Nephron progenitor cell (in vitro differentiated cells): Measurements from ENCODE around the gene DYRK1A.
A peak's percentile ranks its signal among the peaks of the same experiment; 100 is the strongest.

Experiments
- DNase-seq: peaks from one replicate; pipeline ENCODE4 v3.0.0; 2021
- H3K27ac Mint-ChIP-seq: 2 replicates; pipeline ENCODE4 v1.8.0; 2021; ENCODE audit warnings: mild to moderate bottlenecking, moderate library complexity, mixed read lengths
- H3K27me3 Mint-ChIP-seq: 2 replicates; pipeline ENCODE4 v1.8.0; 2021; ENCODE audit warnings: mild to moderate bottlenecking, low read depth, mixed read lengths; ENCODE audit not compliant: poor library complexity
- H3K36me3 Mint-ChIP-seq: 2 replicates; pipeline ENCODE4 v1.8.0; 2021; ENCODE audit warnings: low read depth, mixed read lengths
- H3K4me1 Mint-ChIP-seq: 2 replicates; pipeline ENCODE4 v1.8.0; 2021; ENCODE audit warnings: mixed read lengths
- H3K4me3 Mint-ChIP-seq: 2 replicates; pipeline ENCODE4 v1.8.0; 2021; ENCODE audit warnings: mild to moderate bottlenecking, moderate library complexity, mixed read lengths
- H3K9me3 Mint-ChIP-seq: 2 replicates; pipeline ENCODE4 v1.8.0; 2021; ENCODE audit warnings: mild to moderate bottlenecking, moderate library complexity, mixed read lengths
- CTCF ChIP-seq: fragments of 200-600 bp; sonication (generic); IDR thresholded peaks from 2 replicates; pipeline ENCODE4 v1.5.0; 2021; ENCODE audit warnings: antibody characterized with exemption

The DYRK1A gene

GRCh38 chr21:37553078-37553481 is 186.5 kb downstream of the DYRK1A start:
- TF ChIP-seq CTCF = no peak
- DNase-seq = no peak
- no peaks in the 10 kb centered on the region for H3K9me3 Mint-ChIP-seq
- peaks cover 72% of the 10 kb centered on the region for H3K27me3 Mint-ChIP-seq
- peaks cover 75% of the 10 kb centered on the region for H3K4me1 Mint-ChIP-seq
- no peaks in the 10 kb centered on the region for H3K36me3 Mint-ChIP-seq
- H3K27ac Mint-ChIP-seq = no peak overlapping the region
- no peak overlapping the region for H3K4me3 Mint-ChIP-seq

- no peak for TF ChIP-seq CTCF
- DNase-seq = no peak
- peaks cover 72% of the 10 kb centered on the region for H3K27me3 Mint-ChIP-seq
- H3K27ac Mint-ChIP-seq = no peak overlapping the region
- H3K4me1 Mint-ChIP-seq = peaks cover 60% of the 10 kb centered on the region
- H3K9me3 Mint-ChIP-seq = peaks cover 11% of the 10 kb centered on the region
- H3K4me3 Mint-ChIP-seq = no peak overlapping the region
- peaks cover 6% of the 10 kb centered on the region for H3K36me3 Mint-ChIP-seq
Observed at GRCh38 chr21:37554661-37555379, 188.2 kb downstream of the DYRK1A start.

GRCh38 chr21:37555672-37556261 is 189.2 kb downstream of the DYRK1A start:
- Mint-ChIP-seq H3K4me1 (peaks cover 53% of the 10 kb centered on the region), H3K27ac (no peak overlapping the region), H3K4me3 (no peak overlapping the region), H3K27me3 (peaks cover 74% of the 10 kb centered on the region), H3K9me3 (peaks cover 11% of the 10 kb centered on the region), H3K36me3 (peaks cover 6% of the 10 kb centered on the region)
- no peak for DNase-seq
- TF ChIP-seq CTCF = no peak

GRCh38 chr21:37557261-37557950 is 190.8 kb downstream of the DYRK1A start:
- TF ChIP-seq CTCF = no peak
- Mint-ChIP-seq H3K4me3 (no peak overlapping the region), H3K4me1 (peaks cover 40% of the 10 kb centered on the region), H3K27ac (peak overlapping the region; percentile 61), H3K9me3 (peaks cover 11% of the 10 kb centered on the region), H3K36me3 (peaks cover 6% of the 10 kb centered on the region), H3K27me3 (peaks cover 70% of the 10 kb centered on the region)
- no peak for DNase-seq

GRCh38 chr21:37558676-37559211 is 192.2 kb downstream of the DYRK1A start:
- Mint-ChIP-seq H3K4me1 (peaks cover 39% of the 10 kb centered on the region), H3K27ac (no peak overlapping the region), H3K27me3 (peaks cover 63% of the 10 kb centered on the region), H3K36me3 (peaks cover 6% of the 10 kb centered on the region), H3K9me3 (peaks cover 14% of the 10 kb centered on the region), H3K4me3 (no peak overlapping the region)
- TF ChIP-seq CTCF = no peak
- DNase-seq = no peak
